ENCODE results near the gene LAMP5.

GRCh38 chr20:9515741-9516233 lies 1.4 kb downstream of the LAMP5 start:
- no peak for TF ChIP-seq POLR2AphosphoS5 (IDR thresholded peaks at IDR 0.05; ENCODE audit: low read depth, low read length)
- no peak for TF ChIP-seq REST (IDR thresholded peaks at IDR 0.05; ENCODE audit: insufficient read depth in 1 of 2, low read depth in 2 of 2, low read length in 2 of 2)
- TF ChIP-seq TAF1 (IDR thresholded peaks at IDR 0.05; ENCODE audit: borderline replicate concordance, insufficient read depth, low read length): no peak

All from PFSK-1 (cell line).